ENCODE measurements around the gene REXO1.
"Not testable (repeated sequence)": the region's sequence is repeated elsewhere in the genome, so short reads cannot be mapped to it uniquely, and the experiment has no call there.

Gene REXO1

GRCh38 chr19:1848399-1849131, at the start of gene REXO1:
Gene REXO1 (minus strand): TSS chr19:1848483. CDS start chr19:1848358, 125 bp downstream.
- DNase-seq = peak; percentile 86

- DNase-seq = no peak
These were observed 48.2 kb upstream of the REXO1 start for GRCh38 chr19:1896508-1896907.

- DNase-seq = no peak
These were observed 45.5 kb upstream of the REXO1 start for GRCh38 chr19:1893791-1894190.

- DNase-seq = no peak
These were observed 41.6 kb upstream of the REXO1 start for GRCh38 chr19:1889907-1890306.

- DNase-seq = no peak
These were observed 40.1 kb upstream of the REXO1 start for GRCh38 chr19:1888385-1888784.

- not testable (repeated sequence) for DNase-seq
These were observed 38.1 kb upstream of the REXO1 start for GRCh38 chr19:1886360-1886759.

- peak; percentile 88 for DNase-seq
These were observed 37.3 kb upstream of the REXO1 start, which contains the start of gene ABHD17A for GRCh38 chr19:1885398-1886119. Gene ABHD17A (minus strand): TSS chr19:1885496. CDS start chr19:1881566, 3,930 bp downstream.

GRCh38 chr19:1884719-1885334, 36.5 kb upstream of the REXO1 start:
- DNase-seq = peak; percentile 25

- DNase-seq = no peak
These were observed 36.0 kb upstream of the REXO1 start for GRCh38 chr19:1884291-1884718.

- no peak for DNase-seq
These were observed 35.5 kb upstream of the REXO1 start for GRCh38 chr19:1883784-1884183.

- no peak for DNase-seq
These were observed 34.8 kb upstream of the REXO1 start for GRCh38 chr19:1882786-1883692.

GRCh38 chr19:1882089-1882785, 34.0 kb upstream of the REXO1 start:
- DNase-seq = no peak

- DNase-seq = not testable (repeated sequence)
These were observed 33.3 kb upstream of the REXO1 start for GRCh38 chr19:1881393-1882088.

GRCh38 chr19:1880611-1881392, 32.5 kb upstream of the REXO1 start:
- DNase-seq = no peak

- not testable (repeated sequence) for DNase-seq
These were observed 31.7 kb upstream of the REXO1 start for GRCh38 chr19:1879982-1880381.

GRCh38 chr19:1878583-1878982, 30.3 kb upstream of the REXO1 start:
- DNase-seq = not testable (repeated sequence)

- DNase-seq = not testable (repeated sequence)
These were observed 29.0 kb upstream of the REXO1 start for GRCh38 chr19:1877280-1877660.

- not testable (repeated sequence) for DNase-seq
These were observed 28.4 kb upstream of the REXO1 start for GRCh38 chr19:1876496-1877279.

- DNase-seq = peak; percentile 90
These were observed 27.6 kb upstream of the REXO1 start for GRCh38 chr19:1875646-1876495.
